ENCODE data around the gene RNF125.

The RNF125 gene

GRCh38 chr18:32029558-32029957, 10.9 kb downstream of the RNF125 start:
- no peak for TF ChIP-seq CTCF (IDR thresholded peaks at IDR 0.05; ENCODE audit: borderline replicate concordance, insufficient read depth, low read depth, low read length)
- no peak overlapping the region for H3K4me3 ChIP-seq (ENCODE audit: low read depth, low read length)

- no peak for TF ChIP-seq CTCF (IDR thresholded peaks at IDR 0.05; ENCODE audit: borderline replicate concordance, insufficient read depth, low read depth, low read length)
- no peak overlapping the region for H3K4me3 ChIP-seq (ENCODE audit: low read depth, low read length)
Measured at GRCh38 chr18:32032609-32033008, 14.0 kb downstream of the RNF125 start.

- no peak for TF ChIP-seq CTCF (IDR thresholded peaks at IDR 0.05; ENCODE audit: borderline replicate concordance, insufficient read depth, low read depth, low read length)
- no peak overlapping the region for H3K4me3 ChIP-seq (ENCODE audit: low read depth, low read length)
Measured at GRCh38 chr18:32036506-32037180, 18.0 kb downstream of the RNF125 start.

- H3K4me3 ChIP-seq (ENCODE audit: low read depth, low read length): no peak overlapping the region
- no peak for TF ChIP-seq CTCF (IDR thresholded peaks at IDR 0.05; ENCODE audit: borderline replicate concordance, insufficient read depth, low read depth, low read length)
Measured at GRCh38 chr18:32037616-32038015, 19.0 kb downstream of the RNF125 start.

- no peak overlapping the region for H3K4me3 ChIP-seq (ENCODE audit: low read depth, low read length)
Measured at GRCh38 chr18:32040936-32041335, 22.3 kb downstream of the RNF125 start.

GRCh38 chr18:32042337-32042736, 23.7 kb downstream of the RNF125 start:
- no peak overlapping the region for H3K4me3 ChIP-seq (ENCODE audit: low read depth, low read length)
- no peak for TF ChIP-seq CTCF (IDR thresholded peaks at IDR 0.05; ENCODE audit: borderline replicate concordance, insufficient read depth, low read depth, low read length)

More at GRCh38 chr18:32040936-32041335, 22.3 kb downstream of the RNF125 start:
- TF ChIP-seq CTCF (IDR thresholded peaks at IDR 0.05; ENCODE audit: borderline replicate concordance, insufficient read depth, low read depth, low read length): no peak

GRCh38 chr18:32048507-32049091, 30.0 kb downstream of the RNF125 start:
- no peak overlapping the region for H3K4me3 ChIP-seq (ENCODE audit: low read depth, low read length)
- no peak for TF ChIP-seq CTCF (IDR thresholded peaks at IDR 0.05; ENCODE audit: borderline replicate concordance, insufficient read depth, low read depth, low read length)
